BJ (cell line): Measurements from ENCODE around the gene KMT2A. TPM values are rescaled to one million over a fixed set of nuclear protein-coding genes. Genes with fewer than 3 reads are reported as not detected.
A peak's percentile ranks its signal among the peaks of the same experiment; 100 is the strongest.

ENCODE experiments used
- CTCF ChIA-PET: fragments of 350-600 bp; formaldehyde crosslinking; extraction: SDS; loops from one replicate; lab custom pipeline; 2021; ENCODE audit warnings: antibody characterized with exemption, inconsistent platforms; lab: Yijun Ruan, JAX
- POLR2A ChIA-PET: fragments of 300-600 bp; sonication (Branson Sonifier 250); formaldehyde crosslinking; extraction: SDS; loops from one replicate; lab custom pipeline; 2021; ENCODE audit warnings: antibody characterized with exemption; lab: Charles Lee
- DNase-seq: peaks from one replicate; pipeline ENCODE4 v3.0.0-alpha.2; 2011; ENCODE audit warnings: low read depth
- H3K27me3 ChIP-seq: 2 replicates; pipeline ENCODE4 v1.6.0; 2011; ENCODE audit warnings: low read length; ENCODE audit not compliant: control insufficient read depth, insufficient read depth
- H3K36me3 ChIP-seq: 2 replicates; pipeline ENCODE4 v1.5.1; 2011; ENCODE audit warnings: low read length; ENCODE audit not compliant: control insufficient read depth, insufficient read depth
- H3K4me3 ChIP-seq: 2 replicates; pipeline ENCODE4 v1.5.1; 2011; ENCODE audit warnings: low read depth, mild to moderate bottlenecking, control low read depth, low read length
- polyA plus RNA-seq: library from polyadenylated mRNA; depleted of rRNA; stranded (reverse); fragments of >200 nt; gene quantifications from 2 replicates; pipeline ENCODE4 v1.2.3, GENCODE V29; 2011
- TF ChIP-seq, protein P1 (sequence below): IDR thresholded peaks from 2 replicates; pipeline ENCODE4 v1.5.1; 2011; ENCODE audit warnings: low read depth, mild to moderate bottlenecking, control low read depth, inconsistent platforms, low read length, moderate library complexity; ENCODE audit not compliant: insufficient read depth

Gene KMT2A
- polyA plus RNA-seq, 1 experiment: 21.9 TPM

DNA sequence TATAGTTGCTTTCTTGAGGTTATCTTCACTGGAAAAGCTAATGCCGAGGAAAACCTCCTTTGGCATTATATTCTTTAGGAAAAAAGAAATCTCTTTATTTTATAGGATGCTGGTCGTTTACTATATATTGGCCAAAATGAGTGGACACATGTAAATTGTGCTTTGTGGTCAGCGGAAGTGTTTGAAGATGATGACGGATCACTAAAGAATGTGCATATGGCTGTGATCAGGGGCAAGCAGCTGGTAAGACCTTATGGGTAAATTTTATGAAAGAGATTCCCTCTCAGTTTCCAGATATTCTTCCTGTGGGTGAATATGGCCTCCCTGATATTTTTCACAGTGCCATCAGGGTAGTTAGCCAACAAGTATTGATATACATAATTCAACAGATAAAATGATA, 61.5 kb downstream of the KMT2A start:
- POLR2A ChIA-PET: no interaction called here
- H3K4me3 ChIP-seq: no peak overlapping the region
- H3K27me3 ChIP-seq: no peaks in the 10 kb centered on the region
- TF ChIP-seq, protein P1, sequence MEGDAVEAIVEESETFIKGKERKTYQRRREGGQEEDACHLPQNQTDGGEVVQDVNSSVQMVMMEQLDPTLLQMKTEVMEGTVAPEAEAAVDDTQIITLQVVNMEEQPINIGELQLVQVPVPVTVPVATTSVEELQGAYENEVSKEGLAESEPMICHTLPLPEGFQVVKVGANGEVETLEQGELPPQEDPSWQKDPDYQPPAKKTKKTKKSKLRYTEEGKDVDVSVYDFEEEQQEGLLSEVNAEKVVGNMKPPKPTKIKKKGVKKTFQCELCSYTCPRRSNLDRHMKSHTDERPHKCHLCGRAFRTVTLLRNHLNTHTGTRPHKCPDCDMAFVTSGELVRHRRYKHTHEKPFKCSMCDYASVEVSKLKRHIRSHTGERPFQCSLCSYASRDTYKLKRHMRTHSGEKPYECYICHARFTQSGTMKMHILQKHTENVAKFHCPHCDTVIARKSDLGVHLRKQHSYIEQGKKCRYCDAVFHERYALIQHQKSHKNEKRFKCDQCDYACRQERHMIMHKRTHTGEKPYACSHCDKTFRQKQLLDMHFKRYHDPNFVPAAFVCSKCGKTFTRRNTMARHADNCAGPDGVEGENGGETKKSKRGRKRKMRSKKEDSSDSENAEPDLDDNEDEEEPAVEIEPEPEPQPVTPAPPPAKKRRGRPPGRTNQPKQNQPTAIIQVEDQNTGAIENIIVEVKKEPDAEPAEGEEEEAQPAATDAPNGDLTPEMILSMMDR: no peak
- DNase-seq: peak; percentile 53
- CTCF ChIA-PET: interaction anchor here (1.9 kb wide), 1 partner anchor 9 kb away, joined by 9 read pairs; no protein-coding TSS in a partner anchor
- peaks cover 22% of the 10 kb centered on the region for H3K36me3 ChIP-seq

DNA sequence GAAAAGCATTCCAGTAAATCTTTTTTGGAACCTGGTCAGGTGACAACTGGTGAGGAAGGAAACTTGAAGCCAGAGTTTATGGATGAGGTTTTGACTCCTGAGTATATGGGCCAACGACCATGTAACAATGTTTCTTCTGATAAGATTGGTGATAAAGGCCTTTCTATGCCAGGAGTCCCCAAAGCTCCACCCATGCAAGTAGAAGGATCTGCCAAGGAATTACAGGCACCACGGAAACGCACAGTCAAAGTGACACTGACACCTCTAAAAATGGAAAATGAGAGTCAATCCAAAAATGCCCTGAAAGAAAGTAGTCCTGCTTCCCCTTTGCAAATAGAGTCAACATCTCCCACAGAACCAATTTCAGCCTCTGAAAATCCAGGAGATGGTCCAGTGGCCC, 66.9 kb downstream of the KMT2A start:
- Histone ChIP-seq H3K27me3 (no peaks in the 10 kb centered on the region), H3K4me3 (no peak overlapping the region), H3K36me3 (peaks cover 42% of the 10 kb centered on the region)
- TF ChIP-seq, protein P1: no peak
- POLR2A ChIA-PET: no interaction called here
- CTCF ChIA-PET: interaction anchor here (0.9 to 1.6 kb wide), 2 partner anchors 14 to 15 kb away, joined by 3 to 4 read pairs; no protein-coding TSS in a partner anchor
- no peak for DNase-seq

GRCh38 chr11:118511601-118512000, 75.3 kb downstream of the KMT2A start:
- CTCF ChIA-PET: no interaction called here
- TF ChIP-seq, protein P1: no peak
- Histone ChIP-seq H3K27me3 (no peaks in the 10 kb centered on the region), H3K36me3 (peaks cover 18% of the 10 kb centered on the region), H3K4me3 (no peak overlapping the region)
- POLR2A ChIA-PET: no interaction called here
- DNase-seq: no peak

- DNase-seq: no peak
- Histone ChIP-seq H3K36me3 (peaks cover 14% of the 10 kb centered on the region), H3K27me3 (no peaks in the 10 kb centered on the region), H3K4me3 (no peak overlapping the region)
- CTCF ChIA-PET: interaction anchor here (0.8 kb wide), 1 partner anchor 135 kb away, joined by 3 read pairs; no protein-coding TSS in a partner anchor
- TF ChIP-seq, protein P1: no peak
- POLR2A ChIA-PET: no interaction called here
Measured at GRCh38 chr11:118514103-118514502, 77.8 kb downstream of the KMT2A start.

- Histone ChIP-seq H3K27me3 (no peaks in the 10 kb centered on the region), H3K36me3 (peaks cover 21% of the 10 kb centered on the region), H3K4me3 (no peak overlapping the region)
- TF ChIP-seq, protein P1: no peak
- ChIA-PET POLR2A (no interaction called here), CTCF (no interaction called here)
- no peak for DNase-seq
Measured at GRCh38 chr11:118519549-118519948, 83.3 kb downstream of the KMT2A start.
